ENCODE results near the gene SMIM9. TPM values are rescaled to one million over a fixed set of nuclear protein-coding genes. Genes with fewer than 3 reads are reported as not detected.
"Not testable (repeated sequence)": the region's sequence is repeated elsewhere in the genome, so short reads cannot be mapped to it uniquely, and the experiment has no call there.

SMIM9 gene
- not detected for polyA plus RNA-seq
- long read RNA-seq, donor 1, result 0 reads
- long read RNA-seq, donor 2, result 0 reads
- long read RNA-seq, donor 3, result 0 reads
- long read RNA-seq, donor 4, result 0 reads
- long read RNA-seq, donor 5, result 0 reads
- long read RNA-seq, donor 6, result 0 reads
- long read RNA-seq, donor 7, result 0 reads
- long read RNA-seq, donor 8, result 0 reads
- long read RNA-seq, donor 9, result 0 reads
- long read RNA-seq, donor 10, result 0 reads

GRCh38 chrX:154834562-154834961, at the start of gene SMIM9:
Gene SMIM9 (minus strand): TSS chrX:154834662. CDS start chrX:154830856, 3,806 bp downstream.
- Histone ChIP-seq H3K4me1 (ENCODE audit: control insufficient read depth in 3 of 3, insufficient read depth in 2 of 3, low read depth in 1 of 3, low read length in 2 of 3) (no peaks in the 10 kb centered on the region), H3K36me3 (ENCODE audit: control insufficient read depth in 3 of 3, insufficient read depth in 2 of 3, low read depth in 1 of 3, low read length in 3 of 3) (no peaks in the 10 kb centered on the region), H3K27ac (ENCODE audit: low read depth in 1 of 3, low read length in 2 of 3) (no peak within 1 kb of the TSS), H3K9me3 (ENCODE audit: control insufficient read depth in 2 of 2, insufficient read depth in 1 of 2, low read depth in 1 of 2, low read length in 1 of 2) (no peaks in the 10 kb centered on the region), H3K4me3 (ENCODE audit: low read depth in 1 of 3, low read length in 3 of 3) (no peak within 1 kb of the TSS), H3K27me3 (ENCODE audit: control insufficient read depth in 3 of 3, insufficient read depth in 3 of 3, low read length in 3 of 3) (no peaks in the 10 kb centered on the region)
- FAIRE-seq (no peak), DNase-seq (no peak)
- WGBS, 3 donors, result 72 to 93% (median 82%) methylated on average over 3 of the region's 3 CpGs

- H3K9me3 ChIP-seq (ENCODE audit: control insufficient read depth in 2 of 2, insufficient read depth in 1 of 2, low read depth in 1 of 2, low read length in 1 of 2); H3K4me3 ChIP-seq (ENCODE audit: low read depth in 1 of 3, low read length in 3 of 3); DNase-seq; H3K27me3 ChIP-seq (ENCODE audit: control insufficient read depth in 3 of 3, insufficient read depth in 3 of 3, low read length in 3 of 3); H3K4me1 ChIP-seq (ENCODE audit: control insufficient read depth in 3 of 3, insufficient read depth in 2 of 3, low read depth in 1 of 3, low read length in 2 of 3); FAIRE-seq; H3K27ac ChIP-seq (ENCODE audit: low read depth in 1 of 3, low read length in 2 of 3); H3K36me3 ChIP-seq (ENCODE audit: control insufficient read depth in 3 of 3, insufficient read depth in 2 of 3, low read depth in 1 of 3, low read length in 3 of 3): not testable (repeated sequence)
- no CpG with 5 or more reads among the region's 8 CpGs for WGBS, 3 donors
Measured at GRCh38 chrX:154884069-154884468, 49.6 kb upstream of the SMIM9 start.

- H3K4me1 ChIP-seq (ENCODE audit: control insufficient read depth in 3 of 3, insufficient read depth in 2 of 3, low read depth in 1 of 3, low read length in 2 of 3), result no peaks in the 10 kb centered on the region
- FAIRE-seq (no peak), DNase-seq (no peak)
- no peak overlapping the region for H3K27ac ChIP-seq (ENCODE audit: low read depth in 1 of 3, low read length in 2 of 3)
- H3K9me3 ChIP-seq (ENCODE audit: control insufficient read depth in 2 of 2, insufficient read depth in 1 of 2, low read depth in 1 of 2, low read length in 1 of 2), result no peaks in the 10 kb centered on the region
- 60 to 85% (median 81%) methylated on average over 2 of the region's 2 CpGs for WGBS, 3 donors
- no peak overlapping the region for H3K4me3 ChIP-seq (ENCODE audit: low read depth in 1 of 3, low read length in 3 of 3)
- H3K36me3 ChIP-seq (ENCODE audit: control insufficient read depth in 3 of 3, insufficient read depth in 2 of 3, low read depth in 1 of 3, low read length in 3 of 3), result no peaks in the 10 kb centered on the region
- no peaks in the 10 kb centered on the region for H3K27me3 ChIP-seq (ENCODE audit: control insufficient read depth in 3 of 3, insufficient read depth in 3 of 3, low read length in 3 of 3)
Measured at GRCh38 chrX:154873329-154873728, 38.9 kb upstream of the SMIM9 start.

- not testable (repeated sequence) for H3K9me3 ChIP-seq (ENCODE audit: control insufficient read depth in 2 of 2, insufficient read depth in 1 of 2, low read depth in 1 of 2, low read length in 1 of 2); H3K27ac ChIP-seq (ENCODE audit: low read depth in 1 of 3, low read length in 2 of 3); H3K4me3 ChIP-seq (ENCODE audit: low read depth in 1 of 3, low read length in 3 of 3); H3K4me1 ChIP-seq (ENCODE audit: control insufficient read depth in 3 of 3, insufficient read depth in 2 of 3, low read depth in 1 of 3, low read length in 2 of 3); H3K27me3 ChIP-seq (ENCODE audit: control insufficient read depth in 3 of 3, insufficient read depth in 3 of 3, low read length in 3 of 3); FAIRE-seq; DNase-seq; H3K36me3 ChIP-seq (ENCODE audit: control insufficient read depth in 3 of 3, insufficient read depth in 2 of 3, low read depth in 1 of 3, low read length in 3 of 3)
Measured at GRCh38 chrX:154868522-154868921, 34.1 kb upstream of the SMIM9 start.

GRCh38 chrX:154855256-154855655, 20.8 kb upstream of the SMIM9 start:
- Histone ChIP-seq H3K27me3 (ENCODE audit: control insufficient read depth in 3 of 3, insufficient read depth in 3 of 3, low read length in 3 of 3) (no peaks in the 10 kb centered on the region), H3K36me3 (ENCODE audit: control insufficient read depth in 3 of 3, insufficient read depth in 2 of 3, low read depth in 1 of 3, low read length in 3 of 3) (peaks cover 0 to 2% (median 0%) of the 10 kb centered on the region in 3 donors), H3K4me1 (ENCODE audit: control insufficient read depth in 3 of 3, insufficient read depth in 2 of 3, low read depth in 1 of 3, low read length in 2 of 3) (no peaks in the 10 kb centered on the region), H3K4me3 (ENCODE audit: low read depth in 1 of 3, low read length in 3 of 3) (no peak overlapping the region), H3K9me3 (ENCODE audit: control insufficient read depth in 2 of 2, insufficient read depth in 1 of 2, low read depth in 1 of 2, low read length in 1 of 2) (no peaks in the 10 kb centered on the region), H3K27ac (ENCODE audit: low read depth in 1 of 3, low read length in 2 of 3) (no peak overlapping the region)
- no peak for DNase-seq
- no peak for FAIRE-seq

- Histone ChIP-seq H3K27ac (ENCODE audit: low read depth in 1 of 3, low read length in 2 of 3) (no peak overlapping the region), H3K4me1 (ENCODE audit: control insufficient read depth in 3 of 3, insufficient read depth in 2 of 3, low read depth in 1 of 3, low read length in 2 of 3) (no peaks in the 10 kb centered on the region), H3K27me3 (ENCODE audit: control insufficient read depth in 3 of 3, insufficient read depth in 3 of 3, low read length in 3 of 3) (no peaks in the 10 kb centered on the region), H3K9me3 (ENCODE audit: control insufficient read depth in 2 of 2, insufficient read depth in 1 of 2, low read depth in 1 of 2, low read length in 1 of 2) (no peaks in the 10 kb centered on the region), H3K36me3 (ENCODE audit: control insufficient read depth in 3 of 3, insufficient read depth in 2 of 3, low read depth in 1 of 3, low read length in 3 of 3) (peaks cover 0 to under 1% (median 0%) of the 10 kb centered on the region in 3 donors), H3K4me3 (ENCODE audit: low read depth in 1 of 3, low read length in 3 of 3) (no peak overlapping the region)
- DNase-seq (no peak), FAIRE-seq (no peak)
- WGBS, 3 donors, result 77 to 97% (median 88%) methylated on average over 1 of the region's 1 CpG
Measured at GRCh38 chrX:154850957-154851611, 16.6 kb upstream of the SMIM9 start.

- H3K27ac ChIP-seq (ENCODE audit: low read depth in 1 of 3, low read length in 2 of 3), result no peak overlapping the region
- WGBS, 3 donors, result 84 to 95% (median 93%) methylated on average over 2 of the region's 2 CpGs
- DNase-seq (peak; percentile 37 to 57), FAIRE-seq (no peak)
- H3K9me3 ChIP-seq (ENCODE audit: control insufficient read depth in 2 of 2, insufficient read depth in 1 of 2, low read depth in 1 of 2, low read length in 1 of 2), result no peaks in the 10 kb centered on the region
- no peaks in the 10 kb centered on the region for H3K4me1 ChIP-seq (ENCODE audit: control insufficient read depth in 3 of 3, insufficient read depth in 2 of 3, low read depth in 1 of 3, low read length in 2 of 3)
- no peaks in the 10 kb centered on the region for H3K27me3 ChIP-seq (ENCODE audit: control insufficient read depth in 3 of 3, insufficient read depth in 3 of 3, low read length in 3 of 3)
- H3K36me3 ChIP-seq (ENCODE audit: control insufficient read depth in 3 of 3, insufficient read depth in 2 of 3, low read depth in 1 of 3, low read length in 3 of 3), result no peaks in the 10 kb centered on the region
- no peak overlapping the region for H3K4me3 ChIP-seq (ENCODE audit: low read depth in 1 of 3, low read length in 3 of 3)
Measured at GRCh38 chrX:154840856-154841255, 6.4 kb upstream of the SMIM9 start.

GRCh38 chrX:154836163-154836562, 1.7 kb upstream of the SMIM9 start:
- DNase-seq (no peak), FAIRE-seq (no peak)
- Histone ChIP-seq H3K27ac (ENCODE audit: low read depth in 1 of 3, low read length in 2 of 3) (no peak overlapping the region), H3K9me3 (ENCODE audit: control insufficient read depth in 2 of 2, insufficient read depth in 1 of 2, low read depth in 1 of 2, low read length in 1 of 2) (no peaks in the 10 kb centered on the region), H3K36me3 (ENCODE audit: control insufficient read depth in 3 of 3, insufficient read depth in 2 of 3, low read depth in 1 of 3, low read length in 3 of 3) (no peaks in the 10 kb centered on the region), H3K4me1 (ENCODE audit: control insufficient read depth in 3 of 3, insufficient read depth in 2 of 3, low read depth in 1 of 3, low read length in 2 of 3) (no peaks in the 10 kb centered on the region), H3K4me3 (ENCODE audit: low read depth in 1 of 3, low read length in 3 of 3) (no peak overlapping the region), H3K27me3 (ENCODE audit: control insufficient read depth in 3 of 3, insufficient read depth in 3 of 3, low read length in 3 of 3) (no peaks in the 10 kb centered on the region)
- WGBS, 3 donors, result 75 to 96% (median 86%) methylated on average over 1 of the region's 1 CpG

- H3K36me3 ChIP-seq (ENCODE audit: control insufficient read depth in 3 of 3, insufficient read depth in 2 of 3, low read depth in 1 of 3, low read length in 3 of 3), result no peaks in the 10 kb centered on the region
- H3K9me3 ChIP-seq (ENCODE audit: control insufficient read depth in 2 of 2, insufficient read depth in 1 of 2, low read depth in 1 of 2, low read length in 1 of 2), result no peaks in the 10 kb centered on the region
- H3K4me1 ChIP-seq (ENCODE audit: control insufficient read depth in 3 of 3, insufficient read depth in 2 of 3, low read depth in 1 of 3, low read length in 2 of 3), result no peaks in the 10 kb centered on the region
- no peak for FAIRE-seq
- 82 to 93% (median 84%) methylated on average over 3 of the region's 3 CpGs for WGBS, 3 donors
- no peak overlapping the region for H3K4me3 ChIP-seq (ENCODE audit: low read depth in 1 of 3, low read length in 3 of 3)
- no peaks in the 10 kb centered on the region for H3K27me3 ChIP-seq (ENCODE audit: control insufficient read depth in 3 of 3, insufficient read depth in 3 of 3, low read length in 3 of 3)
- DNase-seq, result no peak
- H3K27ac ChIP-seq (ENCODE audit: low read depth in 1 of 3, low read length in 2 of 3), result no peak overlapping the region
Measured at GRCh38 chrX:154833746-154834274, 652 bp downstream of the SMIM9 start.
